HepG2 (cell line): ENCODE results near the gene ITIH3. TPM values are rescaled to one million over a fixed set of nuclear protein-coding genes. Genes with fewer than 3 reads are reported as not detected.
A peak's percentile ranks its signal among the peaks of the same experiment; 100 is the strongest.

ENCODE experiments used
- AKNA ChIP-seq: sonication (generic); formaldehyde crosslinking; IDR thresholded peaks from 2 replicates; pipeline ENCODE4 v1.4.0; 2020; ENCODE audit warnings: missing genetic modification reagents, borderline replicate concordance
- CCAR2 ChIP-seq: fragments of 200-400 bp; formaldehyde crosslinking; optimal IDR thresholded peaks from 2 replicates; pipeline ENCODE3; 2018; ENCODE audit warnings: low read depth, mild to moderate bottlenecking, low read length, moderate library complexity
- DPF2 ChIP-seq: sonication (generic); formaldehyde crosslinking; IDR thresholded peaks from 2 replicates; pipeline ENCODE4 v1.4.0; 2020; ENCODE audit warnings: mild to moderate bottlenecking, low read depth, missing genetic modification reagents, borderline replicate concordance
- HMGXB4 ChIP-seq, 2 experiments: sonication (generic) in 1 of 2; formaldehyde crosslinking in 1 of 2; IDR thresholded peaks; 2 replicates each; pipeline versions ENCODE4 v1.4.0 to v1.6.1; 2018 to 2020; ENCODE audit warnings: missing genetic modification reagents in 2 of 2, borderline replicate concordance in 1 of 2, low read depth in 1 of 2, mild to moderate bottlenecking in 1 of 2, missing biosample characterization in 1 of 2
- HNF1B ChIP-seq: sonication (generic); formaldehyde crosslinking; IDR thresholded peaks from 2 replicates; pipeline ENCODE4 v1.5.1; 2020; ENCODE audit warnings: mild to moderate bottlenecking, moderate library complexity, missing genetic modification reagents
- KDM4B ChIP-seq: sonication (generic); formaldehyde crosslinking; IDR thresholded peaks from 2 replicates; pipeline ENCODE4 v1.4.0; 2020; ENCODE audit warnings: missing genetic modification reagents
- RAD21 ChIP-seq: fragments of 450-650 bp; formaldehyde crosslinking; IDR thresholded peaks from 2 replicates; pipeline ENCODE4 v1.5.0; 2020; ENCODE audit warnings: mild to moderate bottlenecking
- SPEN ChIP-seq: sonication (generic); formaldehyde crosslinking; IDR thresholded peaks from 2 replicates; pipeline ENCODE4 v1.5.1; 2020; ENCODE audit warnings: low read depth, mild to moderate bottlenecking, missing genetic modification reagents
- SSRP1 ChIP-seq: IDR thresholded peaks from 2 replicates; pipeline ENCODE4 v1.6.1; 2016; ENCODE audit warnings: control low read depth
- TEAD3 ChIP-seq: optimal IDR thresholded peaks from 2 replicates; pipeline ENCODE3; 2016; ENCODE audit warnings: borderline replicate concordance
- ZEB1 ChIP-seq: IDR thresholded peaks from 2 replicates; pipeline ENCODE4 v1.6.1; 2012; ENCODE audit warnings: mild to moderate bottlenecking, low read depth, inconsistent platforms; ENCODE audit not compliant: insufficient replicate concordance
- ZFAT ChIP-seq: sonication (generic); formaldehyde crosslinking; conservative IDR thresholded peaks from 2 replicates; pipeline ENCODE4 v1.8.1; 2023; ENCODE audit warnings: missing genetic modification reagents, inconsistent platforms
- ZNF207 ChIP-seq: fragments of 450-650 bp; IDR thresholded peaks from 2 replicates; pipeline ENCODE4 v1.6.1; 2016; ENCODE audit warnings: antibody characterized with exemption, borderline replicate concordance
- ZNF281 ChIP-seq: sonication (generic); formaldehyde crosslinking; IDR thresholded peaks from 2 replicates; pipeline ENCODE4 v1.4.0; 2020; ENCODE audit warnings: missing genetic modification reagents, borderline replicate concordance
- polyA plus RNA-seq, 8 experiments: library from polyadenylated mRNA; depleted of rRNA in 3 of 8; stranded (reverse) in 7 of 8; unstranded in 1 of 8; fragments of >200 nt; fragmentation: Illumina TruSeq in 4 of 8; extraction: Trizol in 4 of 8; gene quantifications; 2 replicates each; pipeline versions ENCODE4 v1.2.1 to v1.2.3, GENCODE V29; 2011 to 2016; ENCODE audit warnings: low read depth in 4 of 8, missing spikeins in 1 of 8, mixed read lengths in 1 of 8; ENCODE audit not compliant: insufficient read depth in 1 of 8
- total RNA-seq, 5 experiments: library from RNA; depleted of rRNA; stranded (reverse); fragments of >200 nt; fragmentation: Illumina TruSeq; extraction: Trizol; gene quantifications; 2 replicates each; pipeline ENCODE4 v1.2.3, GENCODE V29; 2016; ENCODE audit warnings: low read depth in 1 of 5

Gene ITIH3
- total and polyA plus RNA-seq, 2 of the 13 experiments (the other 11 are each of a cell fraction or from before 2014, with no cell fraction given): 105 to 632 TPM

DNA sequence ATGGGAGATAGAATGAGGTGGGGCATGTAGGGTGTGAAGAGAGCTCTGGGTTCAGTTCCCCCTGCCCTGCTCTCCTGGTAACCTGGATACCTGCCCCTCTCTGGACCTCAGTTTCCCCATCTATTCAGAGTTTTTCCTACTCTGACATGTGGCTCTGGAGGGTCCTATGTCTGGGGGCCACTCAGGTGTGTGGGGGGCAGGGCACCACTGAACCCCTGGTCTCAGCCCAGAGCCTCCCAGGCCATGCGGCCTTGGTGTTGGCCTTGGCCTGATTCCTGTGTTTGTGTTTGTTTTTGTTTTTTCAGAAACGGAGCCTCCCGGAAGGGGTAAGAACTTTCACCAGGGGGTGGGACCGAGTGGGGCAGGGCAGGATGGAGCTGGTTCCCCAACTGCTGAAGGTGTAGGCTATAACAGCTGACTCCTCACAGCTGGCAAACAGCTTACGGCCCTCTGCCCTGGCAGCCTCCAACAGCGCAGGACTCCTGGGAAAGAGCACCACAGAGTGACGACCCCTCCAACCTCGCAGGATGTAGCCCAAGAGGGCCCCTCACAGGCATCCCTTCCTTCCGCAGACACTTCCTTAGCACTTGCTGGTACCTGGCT lies 803 bp downstream of the ITIH3 start (continued):
- TF ChIP-seq AKNA (no peak), HMGXB4 (CRISPR knock-in tag; IDR thresholded peaks at IDR 0.05; ENCODE audit: borderline replicate concordance in 1 of 2, low read depth in 1 of 2) (peak in 1 of 2 experiments; percentile 55; a peak in 1 of 4 replicates), SSRP1 (no peak), RAD21 (no peak), KDM4B (CRISPR knock-in tag) (0 out of 2 replicates have a peak, but pooled peaks have one; percentile 50), ZNF281 (CRISPR knock-in tag) (peak; percentile 92), CCAR2 (no peak), TEAD3 (CRISPR knock-in tag) (peak; percentile 54), ZEB1 (no peak), ZFAT (CRISPR knock-in tag) (no peak), HNF1B (CRISPR knock-in tag) (peak; percentile 71; the same call in 1 of the 2 replicates), SPEN (CRISPR knock-in tag) (peak; percentile 57; the same call in 1 of the 2 replicates), ZNF207 (no peak), DPF2 (CRISPR knock-in tag) (peak; percentile 72; the same call in 1 of the 2 replicates)
